Upper lobe of left lung (tissue), 4 donors: ENCODE measurements around the gene AP2A2.

ENCODE experiments used
- EP300 ChIP-seq, 4 donors: sonication (generic); formaldehyde crosslinking; IDR thresholded peaks; one replicate each; pipeline ENCODE4 v1.5.1; 2017; ENCODE audit warnings: antibody characterized with exemption in 4 of 4, control low read depth in 2 of 4
- TF ChIP-seq, protein P1 (sequence below), 6 experiments: fragments of 450-650 bp in 4 of 6; fragments of 200-600 bp in 2 of 6; sonication (generic) in 2 of 6; IDR thresholded peaks; one replicate each; pipeline ENCODE4 v1.5.1; 2016 to 2019; ENCODE audit warnings: antibody characterized with exemption in 6 of 6

DNA sequence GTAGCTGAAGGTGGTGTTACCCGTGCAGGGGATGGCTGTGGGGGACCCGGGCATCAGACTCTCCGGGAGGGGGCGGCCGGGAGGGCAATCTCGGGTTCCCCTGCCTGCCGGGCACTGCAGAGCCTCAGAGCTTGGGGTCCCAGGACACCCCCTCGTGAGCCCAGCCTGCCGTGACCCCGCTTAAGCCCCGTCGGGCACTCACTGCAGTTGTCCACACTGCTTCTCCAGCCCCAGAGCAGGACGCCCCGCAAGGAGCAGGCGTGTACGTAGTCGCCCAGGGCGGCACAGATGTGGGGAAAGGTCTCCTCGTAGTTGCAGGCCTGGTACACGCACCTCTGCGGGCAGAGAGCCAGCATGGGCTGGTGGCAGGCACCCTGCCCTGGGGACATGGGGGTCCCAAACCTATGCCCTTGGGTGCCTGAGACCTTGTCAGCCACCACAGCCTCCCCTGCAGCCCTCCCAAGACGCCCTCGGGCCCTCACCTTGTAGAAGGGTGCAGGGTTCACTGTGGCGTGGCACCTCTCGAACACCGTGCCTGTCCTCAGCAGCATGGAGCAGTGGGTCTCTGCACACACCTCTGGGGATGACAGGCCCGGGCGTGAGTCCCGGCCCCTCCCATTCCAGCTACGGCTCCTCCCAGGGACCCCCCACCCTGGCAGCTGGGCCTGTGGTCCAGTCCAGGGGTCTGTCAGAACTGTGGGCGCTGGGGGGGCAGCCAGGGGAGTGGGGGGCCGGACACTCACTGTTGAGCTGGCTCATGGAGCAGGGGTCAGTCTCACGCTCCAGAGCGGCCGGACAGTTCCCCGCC, 102.0 kb downstream of the AP2A2 start:
- no peak for TF ChIP-seq EP300 (IDR thresholded peaks at IDR 0.05)
- TF ChIP-seq, protein P1, sequence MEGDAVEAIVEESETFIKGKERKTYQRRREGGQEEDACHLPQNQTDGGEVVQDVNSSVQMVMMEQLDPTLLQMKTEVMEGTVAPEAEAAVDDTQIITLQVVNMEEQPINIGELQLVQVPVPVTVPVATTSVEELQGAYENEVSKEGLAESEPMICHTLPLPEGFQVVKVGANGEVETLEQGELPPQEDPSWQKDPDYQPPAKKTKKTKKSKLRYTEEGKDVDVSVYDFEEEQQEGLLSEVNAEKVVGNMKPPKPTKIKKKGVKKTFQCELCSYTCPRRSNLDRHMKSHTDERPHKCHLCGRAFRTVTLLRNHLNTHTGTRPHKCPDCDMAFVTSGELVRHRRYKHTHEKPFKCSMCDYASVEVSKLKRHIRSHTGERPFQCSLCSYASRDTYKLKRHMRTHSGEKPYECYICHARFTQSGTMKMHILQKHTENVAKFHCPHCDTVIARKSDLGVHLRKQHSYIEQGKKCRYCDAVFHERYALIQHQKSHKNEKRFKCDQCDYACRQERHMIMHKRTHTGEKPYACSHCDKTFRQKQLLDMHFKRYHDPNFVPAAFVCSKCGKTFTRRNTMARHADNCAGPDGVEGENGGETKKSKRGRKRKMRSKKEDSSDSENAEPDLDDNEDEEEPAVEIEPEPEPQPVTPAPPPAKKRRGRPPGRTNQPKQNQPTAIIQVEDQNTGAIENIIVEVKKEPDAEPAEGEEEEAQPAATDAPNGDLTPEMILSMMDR (IDR thresholded peaks at IDR 0.05): no peak
